Caki2 (cell line): Measurements from ENCODE around the gene KLK7. TPM values are rescaled to one million over a fixed set of nuclear protein-coding genes. Genes with fewer than 3 reads are reported as not detected.

Source experiments
- DNase-seq: peaks from one replicate; pipeline ENCODE4 v3.0.0-alpha.2; 2015; ENCODE audit warnings: low read depth
- in situ Hi-C: cut with HindIII; loops from 2 replicates; pipeline ENCODE4 v1.10.0; 2016; ENCODE audit warnings: low sequenced_read_pairs, low pct_unique_long_range_greater_than_20kb, mixed read lengths
- total RNA-seq: library from RNA; depleted of rRNA; stranded (reverse); fragments of >200 nt; shearing (Covaris generic); gene quantifications from 2 replicates; pipeline ENCODE4 v1.2.3, GENCODE V29; 2014; ENCODE audit warnings: low replicate concordance; rRNA removed

KLK7 gene
- not detected in 2 replicates for total RNA-seq

- in situ Hi-C loops = no loop called here
Measured at GRCh38 chr19:50983625-50984292, at the start of gene KLK7. Gene KLK7, minus strand, starts transcription at chr19:50983917. Its CDS starts 1,518 bp downstream, at chr19:50982399.

GRCh38 chr19:51031880-51032225 is 48.1 kb upstream of the KLK7 start:
- in situ Hi-C loops = no loop called here
- DNase-seq = no peak

More at GRCh38 chr19:50983625-50984292, at the start of gene KLK7:
- DNase-seq = no peak

- no peak for DNase-seq
- in situ Hi-C loops = no loop called here
Measured at GRCh38 chr19:51031220-51031879, 47.6 kb upstream of the KLK7 start.

GRCh38 chr19:51030631-51031030 is 46.9 kb upstream of the KLK7 start:
- in situ Hi-C loops = no loop called here
- no peak for DNase-seq

GRCh38 chr19:51029718-51030117 is 46.0 kb upstream of the KLK7 start:
- in situ Hi-C loops = no loop called here
- peak; percentile 32 for DNase-seq

- in situ Hi-C loops = no loop called here
- DNase-seq = no peak
Measured at GRCh38 chr19:51027873-51028272, 44.2 kb upstream of the KLK7 start.

GRCh38 chr19:51027126-51027806 is 43.5 kb upstream of the KLK7 start:
- DNase-seq = no peak
- in situ Hi-C loops = no loop called here

GRCh38 chr19:51026554-51026831 is 42.8 kb upstream of the KLK7 start, which contains the start of gene KLK11:
Gene KLK11, minus strand, starts transcription at chr19:51026616. Its CDS starts 985 bp downstream, at chr19:51025631.
- in situ Hi-C loops = no loop called here
- DNase-seq = no peak

GRCh38 chr19:51025809-51026553 is 42.3 kb upstream of the KLK7 start:
- in situ Hi-C loops = no loop called here
- DNase-seq = no peak

- DNase-seq = no peak
- in situ Hi-C loops = no loop called here
Measured at GRCh38 chr19:51025401-51025800, 41.7 kb upstream of the KLK7 start.

- in situ Hi-C loops = no loop called here
- DNase-seq = no peak
Measured at GRCh38 chr19:51024924-51025323, 41.2 kb upstream of the KLK7 start.

- in situ Hi-C loops = no loop called here
- no peak for DNase-seq
Measured at GRCh38 chr19:51023946-51024345, 40.2 kb upstream of the KLK7 start.

- in situ Hi-C loops = no loop called here
- no peak for DNase-seq
Measured at GRCh38 chr19:51022526-51022925, 38.8 kb upstream of the KLK7 start.

GRCh38 chr19:51020988-51021651 is 37.4 kb upstream of the KLK7 start:
- peak; percentile 64 for DNase-seq
- in situ Hi-C loops = no loop called here

- in situ Hi-C loops = no loop called here
Measured at GRCh38 chr19:51019544-51019925, 35.8 kb upstream of the KLK7 start, which contains the start of gene KLK10. Gene KLK10, minus strand, starts transcription at chr19:51019709. Its CDS starts 579 bp downstream, at chr19:51019130.

GRCh38 chr19:51018745-51019543 is 35.2 kb upstream of the KLK7 start:
- no peak for DNase-seq
- in situ Hi-C loops = no loop called here

More at GRCh38 chr19:51019544-51019925, 35.8 kb upstream of the KLK7 start, which contains the start of gene KLK10:
- no peak for DNase-seq
